ENCODE measurements around the gene ZNF101. TPM values are rescaled to one million over a fixed set of nuclear protein-coding genes. Genes with fewer than 3 reads are reported as not detected.

The ZNF101 gene
- polyA plus RNA-seq (2012; ENCODE audit: missing spikeins) = 13.4 TPM

GRCh38 chr19:19668230-19669012 lies at the start of gene ZNF101:
TSS of gene ZNF101 (plus strand) at chr19:19668839. CDS start at chr19:19668964, 125 bp downstream.
- TF ChIP-seq POLR2A (IDR thresholded peaks at IDR 0.05; ENCODE audit: low read depth, low read length) (peak; percentile 80), TAF1 (IDR thresholded peaks at IDR 0.05; ENCODE audit: borderline replicate concordance, low read depth, low read length) (peak; percentile 85), POLR2AphosphoS5 (IDR thresholded peaks at IDR 0.05; ENCODE audit: low read depth, low read length) (peak; percentile 76)
- DNase-seq (ENCODE audit: insufficient read length) = peak; percentile 87
- FAIRE-seq = peak; percentile 90

DNA sequence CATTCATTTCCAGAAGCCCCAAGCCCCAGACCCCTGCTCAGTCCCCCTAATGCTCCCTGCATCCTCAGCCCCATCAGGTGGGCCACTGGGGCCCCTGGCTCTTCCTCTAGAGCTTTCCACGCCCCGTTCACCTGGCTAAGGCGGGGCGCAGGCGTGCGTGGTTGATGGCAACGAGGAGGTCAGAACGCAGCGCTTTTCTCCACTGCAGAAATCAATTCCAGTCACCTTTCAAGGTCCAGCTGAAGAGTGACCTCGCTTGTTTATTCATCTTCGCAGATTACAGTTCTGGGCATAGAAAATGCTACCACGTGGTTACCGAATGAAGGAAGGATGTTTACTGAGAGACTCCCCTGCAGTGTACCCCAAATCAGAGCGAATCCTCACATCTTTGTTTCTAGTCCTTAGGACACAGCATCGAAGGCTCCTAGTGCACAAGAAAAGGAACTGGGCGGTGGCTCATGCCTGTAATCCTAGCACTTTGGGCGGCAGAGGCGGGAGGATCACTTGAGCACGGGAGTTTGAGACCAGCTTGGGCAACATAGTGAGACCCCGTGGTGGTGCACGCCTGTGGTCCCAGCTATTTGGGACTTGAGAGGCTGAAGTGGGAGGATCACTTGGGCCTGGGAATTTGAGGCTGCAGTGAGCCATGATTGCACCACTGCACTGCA lies 49.3 kb upstream of the ZNF101 start:
- no peak for DNase-seq (ENCODE audit: insufficient read length)
- TF ChIP-seq POLR2AphosphoS5 (IDR thresholded peaks at IDR 0.05; ENCODE audit: low read depth, low read length) (no peak), TAF1 (IDR thresholded peaks at IDR 0.05; ENCODE audit: borderline replicate concordance, low read depth, low read length) (no peak), POLR2A (IDR thresholded peaks at IDR 0.05; ENCODE audit: low read depth, low read length) (no peak)
- no peak for FAIRE-seq

GRCh38 chr19:19619849-19620210 lies 48.8 kb upstream of the ZNF101 start:
- FAIRE-seq = no peak
- TF ChIP-seq TAF1 (IDR thresholded peaks at IDR 0.05; ENCODE audit: borderline replicate concordance, low read depth, low read length) (no peak), POLR2AphosphoS5 (IDR thresholded peaks at IDR 0.05; ENCODE audit: low read depth, low read length) (no peak), POLR2A (IDR thresholded peaks at IDR 0.05; ENCODE audit: low read depth, low read length) (no peak)
- no peak for DNase-seq (ENCODE audit: insufficient read length)

- TF ChIP-seq POLR2AphosphoS5 (IDR thresholded peaks at IDR 0.05; ENCODE audit: low read depth, low read length) (no peak), TAF1 (IDR thresholded peaks at IDR 0.05; ENCODE audit: borderline replicate concordance, low read depth, low read length) (no peak), POLR2A (IDR thresholded peaks at IDR 0.05; ENCODE audit: low read depth, low read length) (no peak)
- FAIRE-seq = no peak
- no peak for DNase-seq (ENCODE audit: insufficient read length)
Measured at GRCh38 chr19:19623383-19623782, 45.3 kb upstream of the ZNF101 start.

- DNase-seq (ENCODE audit: insufficient read length) (no peak), FAIRE-seq (no peak)
- no peak for TF ChIP-seq POLR2A (IDR thresholded peaks at IDR 0.05; ENCODE audit: low read depth, low read length)
- TF ChIP-seq POLR2AphosphoS5 (IDR thresholded peaks at IDR 0.05; ENCODE audit: low read depth, low read length) = no peak
- no peak for TF ChIP-seq TAF1 (IDR thresholded peaks at IDR 0.05; ENCODE audit: borderline replicate concordance, low read depth, low read length)
Measured at GRCh38 chr19:19624032-19624570, 44.5 kb upstream of the ZNF101 start.

DNA sequence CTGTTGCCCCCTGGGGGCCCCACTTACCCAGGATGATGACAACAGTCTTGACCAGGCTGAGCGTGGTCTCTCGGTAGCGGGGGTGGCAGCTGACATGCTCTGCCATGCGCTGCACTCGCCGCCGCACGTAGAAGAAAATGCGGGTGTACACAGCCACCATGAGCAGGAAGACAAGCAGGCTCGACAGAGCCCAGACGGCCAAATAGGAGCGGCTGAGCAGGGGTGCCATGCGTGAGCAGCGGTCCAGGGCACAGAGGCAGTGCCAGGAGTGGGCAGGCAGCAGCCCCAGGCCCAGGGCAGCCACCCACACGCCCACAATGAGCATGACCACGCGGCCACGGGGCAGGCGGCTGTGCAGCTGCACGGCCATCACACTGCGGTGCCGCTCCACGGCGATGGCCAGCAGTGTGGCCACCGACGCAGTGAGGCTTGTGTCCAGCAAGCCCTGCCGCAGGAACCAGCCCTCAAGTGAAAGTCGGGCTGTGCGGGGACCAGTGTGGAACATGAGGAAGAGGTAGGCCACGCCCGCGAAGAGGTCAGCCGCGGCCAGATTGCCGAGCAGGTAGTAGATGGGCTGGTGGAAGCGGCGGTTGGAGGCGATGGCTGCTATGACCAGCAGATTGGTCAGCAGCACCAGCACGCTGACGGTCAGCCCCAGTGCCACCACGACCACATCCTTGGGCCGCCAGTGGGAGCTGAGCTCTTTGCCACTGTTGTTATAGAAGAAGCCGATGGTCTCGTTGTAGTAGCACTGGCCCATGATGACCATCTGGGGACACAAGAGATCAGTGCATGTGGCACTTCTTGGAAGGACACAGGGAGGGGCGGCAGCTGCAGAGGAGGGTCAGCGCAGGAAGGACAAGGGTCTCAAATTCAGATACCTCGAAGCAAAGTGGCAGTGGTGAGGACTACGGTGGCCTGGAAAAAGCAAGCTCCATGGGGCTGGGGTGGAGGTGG lies 41.8 kb upstream of the ZNF101 start:
- DNase-seq (ENCODE audit: insufficient read length) = no peak
- TF ChIP-seq TAF1 (IDR thresholded peaks at IDR 0.05; ENCODE audit: borderline replicate concordance, low read depth, low read length) = no peak
- peak; percentile 8; the same call in 1 of the 2 replicates for TF ChIP-seq POLR2A (IDR thresholded peaks at IDR 0.05; ENCODE audit: low read depth, low read length)
- FAIRE-seq = no peak

DNA sequence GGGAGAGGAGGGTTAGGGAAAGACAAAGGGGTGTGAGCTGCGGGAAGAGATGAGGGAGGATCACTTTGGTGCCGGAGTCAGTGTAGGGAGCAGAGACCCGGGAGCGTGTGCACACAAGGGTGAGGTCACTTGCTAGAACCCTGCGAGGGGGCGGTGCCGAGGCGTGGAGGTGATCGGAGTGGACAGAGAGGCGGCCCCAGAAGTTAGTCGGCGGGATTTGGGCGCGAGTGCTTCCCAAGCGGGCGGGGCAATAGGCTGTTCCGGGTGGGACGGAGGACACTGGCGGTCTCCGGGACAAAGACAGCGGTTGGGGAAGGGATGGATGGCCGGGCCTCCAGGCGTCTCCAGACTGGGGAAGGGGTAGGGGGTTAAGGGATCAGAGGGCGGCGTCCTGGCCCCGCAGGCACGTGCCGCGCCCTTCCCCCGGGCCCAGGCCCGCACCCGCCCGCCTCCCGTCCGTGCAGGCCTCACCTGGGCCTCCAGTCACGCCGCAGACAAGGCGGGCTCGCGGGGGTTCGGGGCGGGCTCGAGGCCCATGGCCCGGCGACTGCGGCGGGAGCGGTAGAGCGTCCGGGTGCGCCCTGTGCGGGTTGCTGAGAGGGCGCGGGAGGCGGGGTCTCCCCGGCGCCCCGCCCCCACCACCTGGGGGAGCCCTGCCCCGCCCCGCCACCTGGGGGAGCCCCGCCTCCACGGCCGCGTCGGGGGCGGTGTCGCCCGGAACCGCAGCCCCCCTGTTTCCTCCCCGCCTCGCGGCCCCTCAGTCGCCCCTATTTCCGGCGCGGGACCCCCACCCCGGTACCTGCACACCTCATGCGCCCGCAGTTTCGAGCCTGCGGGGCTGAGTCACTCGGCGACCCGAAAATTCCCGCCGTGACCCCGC lies 40.8 kb upstream of the ZNF101 start, which contains the start of gene LPAR2:
LPAR2 (minus strand) TSS at position 600 of the 880 bp plus-strand sequence. CDS start 945 bp downstream, outside the sequence.
- peak; percentile 97 for DNase-seq (ENCODE audit: insufficient read length)
- peak; percentile 88 for FAIRE-seq
- TF ChIP-seq TAF1 (IDR thresholded peaks at IDR 0.05; ENCODE audit: borderline replicate concordance, low read depth, low read length) = no peak
- TF ChIP-seq POLR2A (IDR thresholded peaks at IDR 0.05; ENCODE audit: low read depth, low read length) = peak; percentile 55
- peak; percentile 60 for TF ChIP-seq POLR2AphosphoS5 (IDR thresholded peaks at IDR 0.05; ENCODE audit: low read depth, low read length)

- TF ChIP-seq POLR2AphosphoS5 (IDR thresholded peaks at IDR 0.05; ENCODE audit: low read depth, low read length) (no peak), TAF1 (IDR thresholded peaks at IDR 0.05; ENCODE audit: borderline replicate concordance, low read depth, low read length) (no peak), POLR2A (IDR thresholded peaks at IDR 0.05; ENCODE audit: low read depth, low read length) (0 out of 2 replicates have a peak, but pooled peaks have one; percentile 46)
- FAIRE-seq (no peak), DNase-seq (ENCODE audit: insufficient read length) (no peak)
Measured at GRCh38 chr19:19628501-19629134, 40.0 kb upstream of the ZNF101 start.

DNA sequence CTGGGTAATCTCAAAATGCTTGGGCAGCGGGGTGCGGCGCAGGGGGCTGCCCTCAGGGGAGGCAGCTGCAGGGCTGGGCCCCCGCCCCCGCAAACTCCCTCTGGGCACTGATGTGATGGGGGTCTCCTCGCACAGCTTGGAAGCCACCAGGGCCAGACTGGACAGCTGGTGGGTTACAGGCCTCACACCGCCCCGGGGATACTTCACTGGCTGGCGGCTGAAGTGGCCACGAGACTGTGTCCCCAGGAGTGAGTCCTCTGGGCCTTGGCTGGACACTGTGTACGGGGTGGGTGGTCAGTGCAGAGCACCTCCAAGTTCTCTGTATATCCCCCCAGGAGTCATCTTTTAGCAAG lies 38.6 kb upstream of the ZNF101 start:
- no peak for DNase-seq (ENCODE audit: insufficient read length)
- TF ChIP-seq TAF1 (IDR thresholded peaks at IDR 0.05; ENCODE audit: borderline replicate concordance, low read depth, low read length) (no peak), POLR2A (IDR thresholded peaks at IDR 0.05; ENCODE audit: low read depth, low read length) (no peak), POLR2AphosphoS5 (IDR thresholded peaks at IDR 0.05; ENCODE audit: low read depth, low read length) (no peak)
- FAIRE-seq = no peak

All from GM12892 (cell line).